ENCODE results near the gene TCP11. TPM values are rescaled to one million over a fixed set of nuclear protein-coding genes. Genes with fewer than 3 reads are reported as not detected.

TCP11 gene
- total RNA-seq, 2 donors from 2014 or later = not detected

DNA sequence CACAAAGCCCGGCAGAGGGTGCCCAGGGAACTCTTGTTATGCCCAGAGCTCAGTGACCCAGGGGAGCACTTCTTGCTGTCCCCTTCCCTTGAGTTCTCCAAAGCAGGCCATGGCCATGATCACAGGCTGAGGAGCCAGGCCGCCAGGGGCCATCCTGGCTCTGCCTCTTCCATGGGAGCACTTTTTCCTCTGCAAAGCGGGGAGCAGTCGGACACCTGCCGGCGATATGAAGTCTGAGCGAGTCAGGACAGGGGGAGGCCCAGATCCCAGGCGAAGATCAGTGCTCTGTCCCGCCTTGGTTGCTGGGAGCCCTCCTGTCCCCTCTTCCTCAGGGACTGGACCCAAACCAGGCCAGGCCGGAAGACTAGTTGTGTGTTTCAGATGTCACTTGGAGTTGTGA lies 67.9 kb downstream of the TCP11 start:
- intact Hi-C loops (cut with DNase I) = no loop called here
- ATAC-seq (peak in 1 of 2 donors; percentile 8), DNase-seq (peak; percentile 13)

DNA sequence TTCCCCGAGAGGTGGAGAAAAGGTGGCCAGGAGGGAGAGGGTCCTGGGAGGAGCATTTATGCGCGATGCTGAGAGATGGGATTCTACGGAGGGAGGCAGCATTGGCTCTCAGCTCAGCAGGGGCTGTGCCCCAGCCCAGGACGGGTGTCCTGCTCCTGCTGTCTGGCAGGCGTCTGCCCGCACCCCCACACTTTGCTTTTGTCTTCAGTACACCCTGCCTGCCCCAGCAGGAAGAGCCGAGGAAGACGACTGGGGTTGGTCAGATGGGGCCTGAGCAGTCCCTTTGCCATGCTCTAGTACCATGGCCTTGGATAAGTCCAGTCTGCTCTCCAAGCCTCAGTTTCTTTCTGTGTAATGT lies 68.5 kb downstream of the TCP11 start:
- ATAC-seq (no peak), DNase-seq (no peak)

DNA sequence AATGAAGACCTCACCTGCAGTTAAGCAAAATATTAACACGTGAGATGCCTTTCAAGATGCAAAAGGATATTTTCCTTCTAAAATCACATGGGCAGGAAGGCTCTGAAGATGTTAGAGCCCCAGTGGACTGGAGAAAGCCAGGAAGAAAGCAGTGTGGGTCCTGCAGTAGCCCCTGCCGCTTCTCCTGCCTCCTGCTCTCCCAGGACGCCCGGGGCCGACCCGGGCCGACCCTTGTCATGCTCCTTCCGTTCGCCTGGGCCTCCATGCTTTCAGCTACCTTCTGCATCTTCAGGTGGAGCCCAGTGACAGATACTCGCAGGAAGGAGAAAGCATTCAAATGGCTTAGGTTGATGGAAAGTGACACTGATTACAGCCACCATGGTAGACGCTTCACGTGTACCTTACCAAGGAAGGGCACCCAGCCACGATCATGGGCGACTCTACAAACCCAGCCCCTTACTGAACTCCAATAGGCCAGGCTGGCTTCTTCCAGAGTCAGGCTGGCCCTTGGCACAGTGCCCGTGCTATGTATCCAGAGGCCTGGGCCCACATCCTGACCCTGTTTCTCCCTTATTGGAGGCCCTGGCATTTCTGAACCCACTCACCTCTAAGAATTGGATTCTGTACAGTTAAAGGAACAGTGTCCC lies 69.0 kb downstream of the TCP11 start:
- ATAC-seq = no peak
- intact Hi-C loops (cut with DNase I) = no loop called here
- DNase-seq = no peak

More for the DNA sequence above, 68.5 kb downstream of the TCP11 start:
- intact Hi-C loops (cut with DNase I) = no loop called here

DNA sequence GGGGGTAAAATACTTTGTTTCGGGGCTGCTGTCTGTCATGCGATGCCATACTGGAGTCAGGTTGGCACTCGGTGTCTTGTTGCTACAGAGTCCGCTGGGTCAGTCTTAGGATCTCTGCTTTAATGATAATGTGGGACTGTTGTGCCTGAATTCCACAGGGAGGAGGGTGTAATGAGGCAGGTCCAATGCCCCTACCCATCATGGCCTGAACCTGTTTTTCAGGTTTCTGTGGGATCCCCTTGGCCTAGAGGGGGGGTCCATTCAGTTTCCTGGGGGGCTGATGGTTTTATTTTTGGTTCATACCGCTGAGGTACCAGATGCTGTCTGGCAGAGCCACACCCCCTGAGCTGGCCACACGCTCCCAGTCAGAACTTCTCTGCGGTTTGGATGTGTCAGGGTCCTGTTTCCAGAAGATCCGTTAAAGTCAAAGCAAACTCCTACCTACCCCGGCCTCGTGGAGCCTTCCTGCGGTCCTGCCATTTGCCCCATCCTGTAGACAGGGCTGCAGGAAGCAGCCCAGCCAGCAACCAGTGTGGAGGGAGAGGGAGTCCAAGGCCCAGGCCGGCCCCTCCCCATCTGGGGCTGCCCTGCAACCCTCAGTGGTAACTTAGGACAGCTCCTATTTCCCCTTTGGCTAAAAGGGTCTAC lies 69.7 kb downstream of the TCP11 start:
- intact Hi-C loops (cut with DNase I) = no loop called here

DNA sequence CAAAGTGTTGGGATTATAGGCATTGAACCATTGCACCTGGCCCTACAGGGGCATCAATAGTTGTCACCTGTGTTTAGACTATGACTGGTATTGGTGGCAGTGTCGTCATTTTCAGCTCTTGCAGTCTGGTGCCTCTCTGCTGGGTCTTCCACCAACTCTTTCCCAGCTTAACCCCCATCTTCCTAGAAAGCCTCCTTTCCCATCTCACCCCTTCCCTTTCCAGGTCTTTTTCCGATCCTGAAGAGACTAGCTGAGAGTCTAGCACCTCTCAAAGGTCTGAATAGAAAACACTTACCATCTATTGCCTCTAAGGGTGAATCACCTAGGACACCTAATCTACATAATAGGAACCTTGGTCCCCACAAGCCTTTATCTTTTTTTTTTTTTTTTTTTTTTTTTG lies 71.0 kb downstream of the TCP11 start:
- intact Hi-C loops (cut with DNase I) = no loop called here
- no peak for ATAC-seq
- DNase-seq = no peak

More for the DNA sequence above, 69.7 kb downstream of the TCP11 start:
- no peak for ATAC-seq
- no peak for DNase-seq

DNA sequence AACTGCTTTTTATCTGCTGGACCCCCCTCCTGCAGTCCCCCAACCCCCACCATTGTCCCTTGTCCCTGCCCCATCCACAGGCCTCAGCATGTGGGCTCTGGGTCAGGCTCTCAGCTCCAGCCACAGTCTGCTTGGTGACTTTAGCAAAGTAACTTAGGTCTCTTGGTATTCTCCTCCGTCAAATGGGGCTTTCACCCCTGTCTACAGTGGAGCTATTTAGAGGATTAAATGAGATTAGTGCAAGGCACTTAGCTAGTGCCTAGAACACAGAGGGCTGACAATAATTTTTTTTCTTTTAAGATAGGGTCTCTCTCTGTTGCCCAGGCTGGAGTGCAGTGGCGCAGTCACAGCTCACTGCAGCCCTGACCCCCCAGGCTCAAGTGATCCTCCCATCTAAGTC lies 71.9 kb downstream of the TCP11 start:
- intact Hi-C loops (cut with DNase I) = no loop called here
- DNase-seq (no peak), ATAC-seq (no peak)

DNA sequence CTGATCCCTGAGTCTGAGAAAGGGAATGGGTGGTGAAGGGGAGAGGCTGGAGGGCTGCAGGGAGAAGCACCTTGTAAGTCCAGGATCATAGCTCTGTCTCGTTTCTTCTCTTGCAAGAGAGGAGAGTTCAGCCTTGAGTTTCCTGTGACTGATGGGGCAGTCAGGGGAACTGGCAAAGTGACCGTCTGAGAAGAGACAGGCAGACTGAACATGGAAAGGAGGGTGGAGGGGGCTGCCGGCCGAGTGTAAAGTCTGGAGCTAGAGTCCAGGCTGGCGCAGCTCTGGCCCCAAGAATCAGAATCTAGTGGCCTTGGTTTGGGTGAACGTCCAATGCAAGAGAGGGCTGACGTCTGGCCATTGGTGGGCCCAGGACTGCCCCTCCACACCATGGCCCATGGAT lies 72.5 kb downstream of the TCP11 start:
- ATAC-seq = no peak
- intact Hi-C loops (cut with DNase I) = no loop called here

DNA sequence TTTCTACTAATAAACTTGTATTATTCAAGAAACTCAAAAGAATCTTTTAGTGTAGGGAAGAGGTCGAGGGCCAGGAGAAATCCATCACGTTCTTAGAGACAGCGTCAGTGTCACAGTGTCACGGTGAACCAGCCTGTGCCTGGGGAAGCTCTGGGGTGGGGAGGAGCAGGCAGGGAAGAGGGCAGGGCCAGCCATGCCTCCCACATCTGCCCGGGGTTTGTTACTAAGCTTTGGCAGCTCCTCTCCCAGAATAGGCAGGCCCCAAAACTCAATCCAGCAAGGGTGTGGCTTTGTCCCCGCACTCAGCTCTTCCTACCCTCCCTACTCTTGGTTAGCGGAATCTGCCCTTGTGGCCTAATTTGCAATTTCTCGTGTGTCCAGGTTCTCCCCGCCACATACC lies 72.9 kb downstream of the TCP11 start:
- intact Hi-C loops (cut with DNase I) = no loop called here
- DNase-seq (no peak), ATAC-seq (peak; percentile 50 to 59)

More for the DNA sequence above, 72.5 kb downstream of the TCP11 start:
- no peak for DNase-seq

Other genes with a start within 250 kb of the TCP11 start
- gene SCUBE3, start 72.6 kb upstream of the TCP11 start, total RNA-seq = under 1 TPM; 0.13 to 0.44 TPM
- 10 to 100 TPM; 24.1 to 26.4 TPM for gene ZNF76, start 118.4 kb upstream of the TCP11 start, total RNA-seq
- 1 to 10 TPM; 2.5 to 4.7 TPM for gene DEF6, start 156.5 kb upstream of the TCP11 start, total RNA-seq
- 10 to 100 TPM; 14.1 to 21.3 TPM for gene PPARD, start 201.2 kb upstream of the TCP11 start, total RNA-seq